H1 (cell line): ENCODE results near the gene BTD. TPM values are rescaled to one million over a fixed set of nuclear protein-coding genes. Genes with fewer than 3 reads are reported as not detected.

Experiments
- CTCF ChIA-PET: fragments of 300-600 bp; sonication (Branson Sonifier 250); formaldehyde crosslinking; loops from one replicate; lab custom pipeline; 2021; ENCODE audit not compliant: partially characterized antibody; lab: Charles Lee
- POLR2A ChIA-PET: fragments of 300-600 bp; sonication (Branson Sonifier 250); formaldehyde crosslinking; loops from one replicate; lab custom pipeline; 2021; ENCODE audit warnings: inconsistent platforms; ENCODE audit not compliant: partially characterized antibody; lab: Charles Lee
- DNase-seq, 2 experiments: peaks; one replicate each; pipeline versions ENCODE4 v3.0.0 to v3.0.0-alpha.2; 2010 to 2022; ENCODE audit warnings: low spot score in 2 of 2, low read depth in 1 of 2, mixed read lengths in 1 of 2
- FAIRE-seq: peaks from 2 replicates; lab custom pipeline; 2011; peaks lifted over from hg19 to GRCh38; lab: Jason Lieb, UNC
- H2AFZ ChIP-seq: 2 replicates; pipeline ENCODE4 v1.8.1; 2012; ENCODE audit warnings: low read length, inconsistent platforms
- H2AK5ac ChIP-seq: 2 replicates; pipeline ENCODE4 v1.6.1; 2013; ENCODE audit warnings: low read depth, low read length
- H2BK120ac ChIP-seq: replicated peaks from 2 replicates; pipeline ENCODE3; 2013; ENCODE audit warnings: low read depth, low read length, inconsistent platforms
- H2BK12ac ChIP-seq: 2 replicates; pipeline ENCODE4 v1.6.1; 2013; ENCODE audit warnings: low read depth, low read length
- H2BK15ac ChIP-seq: 2 replicates; pipeline ENCODE4 v1.6.1; 2013; ENCODE audit warnings: low read length
- H2BK20ac ChIP-seq: 2 replicates; pipeline ENCODE4 v1.6.1; 2013; ENCODE audit warnings: low read length
- H2BK5ac ChIP-seq: 2 replicates; pipeline ENCODE4 v1.6.1; 2013; ENCODE audit warnings: low read depth, low read length
- H3K14ac ChIP-seq: 2 replicates; pipeline ENCODE4 v1.6.1; 2013; ENCODE audit warnings: inconsistent platforms; ENCODE audit not compliant: insufficient read length
- H3K18ac ChIP-seq: 2 replicates; pipeline ENCODE4 v1.6.1; 2013; ENCODE audit warnings: low read length; ENCODE audit errors: extremely low read depth
- H3K23ac ChIP-seq: 2 replicates; pipeline ENCODE4 v1.6.1; 2013; ENCODE audit warnings: inconsistent platforms; ENCODE audit not compliant: insufficient read length
- H3K23me2 ChIP-seq: 2 replicates; pipeline ENCODE4 v1.6.1; 2013; ENCODE audit warnings: low read depth, low read length
- H3K27ac ChIP-seq: 2 replicates; pipeline ENCODE4 v1.6.1; 2011; ENCODE audit warnings: low read depth, low read length, inconsistent platforms
- H3K27me3 ChIP-seq, 4 experiments: replicated peaks in 1 of 4; 1 replicate in 1 of 4; 2 replicates in 3 of 4; pipeline versions ENCODE4 v1.6.1 to v1.8.1; 2011 to 2013; ENCODE audit warnings: low read length in 3 of 4, mild to moderate bottlenecking in 3 of 4, inconsistent platforms in 2 of 4, mixed read lengths in 2 of 4, moderate library complexity in 1 of 4; ENCODE audit not compliant: control insufficient read depth in 3 of 4, insufficient read depth in 3 of 4; ENCODE audit errors: extremely low read depth in 1 of 4
- H3K36me3 ChIP-seq, 4 experiments: 2 replicates each; pipeline versions ENCODE4 v1.6.1 to v1.8.1; 2011 to 2013; ENCODE audit warnings: mild to moderate bottlenecking in 4 of 4, low read length in 3 of 4, moderate library complexity in 2 of 4, control low read depth in 1 of 4, inconsistent platforms in 1 of 4; ENCODE audit not compliant: insufficient read depth in 4 of 4, control insufficient read depth in 2 of 4
- H3K4ac ChIP-seq: replicated peaks from 2 replicates; pipeline ENCODE3; 2013; ENCODE audit warnings: low read length, low read depth, mixed read lengths, inconsistent platforms; ENCODE audit not compliant: insufficient read length
- H3K4me1 ChIP-seq, 4 experiments: replicated peaks in 1 of 4; 1 replicate in 1 of 4; 2 replicates in 3 of 4; pipeline versions ENCODE4 v1.6.1 to v1.8.1; 2011 to 2013; ENCODE audit warnings: low read length in 3 of 4, inconsistent platforms in 2 of 4, mixed read lengths in 1 of 4; ENCODE audit not compliant: insufficient read depth in 4 of 4, control insufficient read depth in 3 of 4
- H3K4me2 ChIP-seq, 2 experiments: 2 replicates each; pipeline versions ENCODE4 v1.6.1 to v1.8.1; 2011 to 2013; ENCODE audit warnings: low read depth in 2 of 2, low read length in 2 of 2, control low read depth in 1 of 2, inconsistent platforms in 1 of 2, mild to moderate bottlenecking in 1 of 2; ENCODE audit not compliant: insufficient read depth in 1 of 2
- H3K4me3 ChIP-seq, 4 experiments: fragments of 200-600, 300-600 bp in 1 of 4; sonication (generic), shearing (Covaris generic), sonication (Bioruptor Twin) in 1 of 4; 2 replicates each; pipeline versions ENCODE4 v1.5.1 to v1.8.1; 2011 to 2016; ENCODE audit warnings: low read length in 4 of 4, low read depth in 3 of 4, control low read depth in 2 of 4, inconsistent platforms in 2 of 4, mild to moderate bottlenecking in 2 of 4, mixed read lengths in 1 of 4, moderate library complexity in 1 of 4; ENCODE audit not compliant: insufficient read depth in 2 of 4; ENCODE audit errors: extremely low read depth in 1 of 4
- H3K56ac ChIP-seq: replicated peaks from 2 replicates; pipeline ENCODE3; 2013; ENCODE audit warnings: low read depth, mild to moderate bottlenecking, mixed read lengths, low read length, inconsistent platforms; ENCODE audit not compliant: insufficient read length
- H3K79me1 ChIP-seq: 2 replicates; pipeline ENCODE4 v1.6.1; 2013; ENCODE audit warnings: low read depth, low read length, control low read depth
- H3K79me2 ChIP-seq, 2 experiments: 2 replicates each; pipeline versions ENCODE4 v1.6.1 to v1.8.1; 2012 to 2013; ENCODE audit warnings: low read length in 2 of 2, mild to moderate bottlenecking in 2 of 2, inconsistent platforms in 1 of 2; ENCODE audit not compliant: insufficient read depth in 2 of 2, control insufficient read depth in 1 of 2
- H3K9ac ChIP-seq, 4 experiments: replicated peaks in 1 of 4; 1 replicate in 1 of 4; 2 replicates in 3 of 4; pipeline versions ENCODE4 v1.6.1 to v1.8.1; 2011 to 2013; ENCODE audit warnings: low read depth in 3 of 4, low read length in 3 of 4, control low read depth in 2 of 4, mild to moderate bottlenecking in 2 of 4, moderate library complexity in 2 of 4, inconsistent platforms in 1 of 4; ENCODE audit errors: extremely low read depth in 1 of 4
- H3K9me3 ChIP-seq, 2 experiments: 2 replicates each; pipeline versions ENCODE4 v1.6.1 to v1.8.1; 2012 to 2013; ENCODE audit warnings: mild to moderate bottlenecking in 2 of 2, moderate library complexity in 2 of 2, control low read depth in 1 of 2, inconsistent platforms in 1 of 2, low read depth in 1 of 2, low read length in 1 of 2, mixed read lengths in 1 of 2; ENCODE audit not compliant: insufficient read depth in 2 of 2
- H4K20me1 ChIP-seq, 2 experiments: replicated peaks in 1 of 2; 2 replicates each; pipeline versions ENCODE3 to v1.8.1; 2011 to 2013; ENCODE audit warnings: inconsistent platforms in 2 of 2, low read length in 2 of 2, mild to moderate bottlenecking in 1 of 2; ENCODE audit not compliant: insufficient read depth in 2 of 2, control insufficient read depth in 1 of 2
- H4K5ac ChIP-seq: 2 replicates; pipeline ENCODE4 v1.6.1; 2013; ENCODE audit warnings: low read length, low read depth, mixed read lengths, inconsistent platforms; ENCODE audit not compliant: insufficient read length
- H4K8ac ChIP-seq: 2 replicates; pipeline ENCODE4 v1.8.0; 2013; ENCODE audit warnings: mild to moderate bottlenecking, moderate library complexity, low read length, inconsistent platforms; ENCODE audit not compliant: insufficient read depth; ENCODE audit errors: extremely low read depth
- H4K91ac ChIP-seq: replicated peaks from 2 replicates; pipeline ENCODE3; 2013; ENCODE audit warnings: low read length, mixed read lengths, inconsistent platforms; ENCODE audit not compliant: insufficient read length
- ASH2L ChIP-seq: fragments of 200-600, 300-600 bp; sonication (generic); IDR thresholded peaks from one replicate; pipeline ENCODE4 v1.7.1; 2017; ENCODE audit warnings: low read length
- ATF2 ChIP-seq: IDR thresholded peaks from 2 replicates; pipeline ENCODE4 v1.6.1; 2012; ENCODE audit warnings: low read length, inconsistent platforms
- CTBP2 ChIP-seq: IDR thresholded peaks from 2 replicates; pipeline ENCODE4 v1.7.0; 2011; ENCODE audit warnings: borderline replicate concordance, mild to moderate bottlenecking, moderate library complexity, mixed read lengths, low read length; ENCODE audit not compliant: insufficient read depth, insufficient read length
- JUN ChIP-seq: IDR thresholded peaks from 2 replicates; pipeline ENCODE4 v1.6.1; 2011; ENCODE audit warnings: low read depth, mild to moderate bottlenecking, improper control_type of control experiment, low read length
- KDM1A ChIP-seq: fragments of 200-600, 300-600 bp; sonication (generic); IDR thresholded peaks from 2 replicates; pipeline ENCODE4 v1.7.1; 2016; ENCODE audit warnings: mild to moderate bottlenecking, low read length, borderline replicate concordance
- KDM5A ChIP-seq: fragments of 200-600 bp; IDR thresholded peaks from 2 replicates; pipeline ENCODE4 v1.7.1; 2012; ENCODE audit warnings: mild to moderate bottlenecking, low read length, inconsistent platforms, mixed read lengths
- PHF8 ChIP-seq: fragments of 200-600 bp; sonication (generic); conservative IDR thresholded peaks from 2 replicates; pipeline ENCODE4 v1.7.1; 2012; ENCODE audit warnings: low read depth, mild to moderate bottlenecking, inconsistent platforms, low read length, moderate library complexity
- SIRT6 ChIP-seq: IDR thresholded peaks from one replicate; pipeline ENCODE4 v1.7.1; 2012; ENCODE audit warnings: low read length, inconsistent platforms
- SIX5 ChIP-seq: IDR thresholded peaks from 2 replicates; pipeline ENCODE4 v1.6.1; 2011; ENCODE audit warnings: mild to moderate bottlenecking, low read depth, low read length
- SRF ChIP-seq: IDR thresholded peaks from 2 replicates; pipeline ENCODE4 v1.6.1; 2011; ENCODE audit warnings: mild to moderate bottlenecking, low read depth, low read length, moderate library complexity
- TEAD4 ChIP-seq: IDR thresholded peaks from 2 replicates; pipeline ENCODE4 v1.6.1; 2012; ENCODE audit warnings: low read depth, low read length, inconsistent platforms, mixed read lengths
- YY1 ChIP-seq: IDR thresholded peaks from 2 replicates; pipeline ENCODE4 v1.6.1; 2011; ENCODE audit warnings: low read depth, mild to moderate bottlenecking, low read length
- ZNF274 ChIP-seq: IDR thresholded peaks from 2 replicates; pipeline ENCODE4 v1.7.0; 2012; ENCODE audit warnings: low read length, borderline replicate concordance; ENCODE audit errors: extremely low read depth
- WGBS, 2 experiments: shearing (Covaris generic) in 1 of 2; methylation state at CpG; one replicate each; pipeline versions ENCODE4 v1.1.6 to v1.1.7; 2013 to 2015; ENCODE audit warnings: low lambda C conversion rate in 2 of 2, mixed read lengths in 2 of 2, inconsistent platforms in 1 of 2, low coverage in 1 of 2, missing lambda C conversion rate in 1 of 2; ENCODE audit not compliant: insufficient replicate concordance in 2 of 2, insufficient coverage in 1 of 2, insufficient read length in 1 of 2; ENCODE audit errors: extremely low coverage in 1 of 2, missing lambda C conversion rate in 1 of 2; 5-methylcytosine and 5-hydroxymethylcytosine counted together
- polyA plus RNA-seq, 7 experiments: library from polyadenylated mRNA; depleted of rRNA in 3 of 7; stranded (reverse) in 5 of 7; unstranded in 2 of 7; fragments of >200 nt in 5 of 7; fragments of 200-250 nt in 2 of 7; gene quantifications; 1 replicate in 5 of 7; 2 replicates in 1 of 7; 4 replicates in 1 of 7; pipeline versions ENCODE4 v1.2.1 to v1.2.3, GENCODE V29; 2011 to 2013; ENCODE audit warnings: missing spikeins in 2 of 7, mixed read lengths in 2 of 7
- total RNA-seq: library from RNA; stranded (reverse); fragmentation: NEBNext Ultra II Directional; extraction: Animal tissue kit (Norgen Biotek cat#: 25700); gene quantifications from 2 replicates; pipeline ENCODE4 v1.2.1, GENCODE V29; 2021

Gene BTD
- total and polyA plus RNA-seq, 2 of the 8 experiments (the other 6 are each of a cell fraction or from before 2014, with no cell fraction given), result 21.8 to 36.7 TPM

DNA sequence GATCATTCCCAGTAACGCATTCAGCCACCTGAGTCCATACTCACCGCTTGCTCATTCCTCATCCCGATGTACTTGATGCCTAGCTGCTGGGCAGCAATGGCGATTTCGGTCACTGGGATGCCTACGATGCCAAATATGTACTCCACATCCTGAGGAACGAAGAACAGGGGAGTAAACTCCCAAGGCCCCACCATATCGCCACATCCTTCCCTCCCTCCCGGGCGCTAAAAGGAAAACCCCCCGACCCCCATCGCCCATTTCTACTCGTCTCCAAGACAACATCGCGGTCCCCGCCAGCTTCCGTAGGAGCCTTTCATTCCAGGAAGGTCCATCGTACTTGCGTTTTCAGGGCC is 523 bp upstream of the BTD start:
- FAIRE-seq (no peak), DNase-seq (no peak)
- POLR2A ChIA-PET, result interaction anchor here (1.1 to 2.3 kb wide), 11 partner anchors 10 to 212 kb away, joined by 3 to 16 read pairs (median 4); no protein-coding TSS in a partner anchor

More for the DNA sequence above, 523 bp upstream of the BTD start:
- 3% methylated on average over 16 of the region's 19 CpGs; no CpG with 5 or more reads in 1 of the 2 experiments for WGBS, 2 experiments
- H3K9ac ChIP-seq, result peak overlapping the region; percentile 64 to 95 (median 89)
- peak overlapping the region; percentile 54 for H4K5ac ChIP-seq
- H3K14ac ChIP-seq, result no peak overlapping the region
- peaks cover 0 to 22% of the 10 kb centered on the region in 2 experiments; a peak in 3 of 4 replicates for H3K79me2 ChIP-seq
- no peaks in the 10 kb centered on the region for H3K27me3 ChIP-seq
- H4K8ac ChIP-seq, result peak overlapping the region; percentile 69; the same call in 1 of the 2 replicates
- H3K23me2 ChIP-seq, result peaks cover 5% of the 10 kb centered on the region
- peaks cover 7 to 37% (median 13%) of the 10 kb centered on the region in 4 experiments for H3K36me3 ChIP-seq
- TF ChIP-seq SIRT6, result no peak
- TF ChIP-seq KDM5A, result no peak
- no peak for TF ChIP-seq ASH2L
- TF ChIP-seq SRF, result no peak
- no peak for TF ChIP-seq PHF8
- TF ChIP-seq KDM1A, result no peak
- TF ChIP-seq YY1, result no peak
- no peak for TF ChIP-seq ATF2
- TF ChIP-seq ZNF274, result no peak
- no peak for TF ChIP-seq CTBP2
- no peak for TF ChIP-seq TEAD4
- no peak for TF ChIP-seq JUN
- TF ChIP-seq SIX5, result no peak
- TF ChIP-seq, all 59 proteins: peak for 0
- no peak overlapping the region for H2BK15ac ChIP-seq
- H3K4me1 ChIP-seq, result peaks cover 0 to 6% (median 0%) of the 10 kb centered on the region in 4 experiments; a peak in 2 of 7 replicates
- no peak overlapping the region for H3K18ac ChIP-seq
- no peak overlapping the region for H2BK120ac ChIP-seq
- no peak overlapping the region for H2AK5ac ChIP-seq
- CTCF ChIA-PET, result interaction anchor here (0.9 to 1.0 kb wide), 2 partner anchors 72 to 83 kb away, joined by 3 read pairs; no protein-coding TSS in a partner anchor
- peaks cover 0 to 4% of the 10 kb centered on the region in 2 experiments for H4K20me1 ChIP-seq
- H3K4me2 ChIP-seq, result peak overlapping the region; percentile 77 to 96
- no peaks in the 10 kb centered on the region; a peak in 1 of 4 replicates for H3K9me3 ChIP-seq
- H2BK5ac ChIP-seq, result peak overlapping the region; percentile 45; the same call in 1 of the 2 replicates
- no peak overlapping the region for H3K56ac ChIP-seq
- no peak overlapping the region for H4K91ac ChIP-seq
- no peaks in the 10 kb centered on the region for H3K79me1 ChIP-seq
- no peak overlapping the region for H2BK12ac ChIP-seq
- peak overlapping the region; percentile 96 for H2AFZ ChIP-seq
- H3K23ac ChIP-seq, result no peak overlapping the region
- H3K4me3 ChIP-seq, result peak overlapping the region; percentile 84 to 99 (median 89)
- peak overlapping the region; percentile 82 for H3K27ac ChIP-seq
- H2BK20ac ChIP-seq, result no peak overlapping the region
- no peak overlapping the region for H3K4ac ChIP-seq
